ENCODE measurements around the gene GJD3.
A peak's percentile ranks its signal among the peaks of the same experiment; 100 is the strongest.

GJD3 gene

GRCh38 chr17:40358323-40359038, 6.1 kb downstream of the GJD3 start:
- TF ChIP-seq PATZ1 (CRISPR knock-in tag; IDR thresholded peaks at IDR 0.05; ENCODE audit: borderline replicate concordance) (no peak; the same call in 1 of the 2 replicates), ZNF8 (CRISPR knock-in tag; IDR thresholded peaks at IDR 0.05) (no peak), GLIS3 (CRISPR knock-in tag; IDR thresholded peaks at IDR 0.05) (no peak), OSR1 (CRISPR knock-in tag; IDR thresholded peaks at IDR 0.05) (no peak), BACH2 (CRISPR knock-in tag; IDR thresholded peaks at IDR 0.05; ENCODE audit: borderline replicate concordance) (no peak), CSRNP3 (CRISPR knock-in tag; IDR thresholded peaks at IDR 0.05) (no peak), ZFP3 (CRISPR knock-in tag; IDR thresholded peaks at IDR 0.05) (no peak), ESRRG (CRISPR knock-in tag; IDR thresholded peaks at IDR 0.05) (no peak)
- peak; percentile 79 for ATAC-seq

GRCh38 chr17:40356990-40357881, 7.3 kb downstream of the GJD3 start:
- TF ChIP-seq BACH2 (CRISPR knock-in tag; IDR thresholded peaks at IDR 0.05; ENCODE audit: borderline replicate concordance) (no peak), ARNTL (CRISPR knock-in tag; IDR thresholded peaks at IDR 0.05; ENCODE audit: borderline replicate concordance, low read depth) (no peak), ZC3H10 (CRISPR knock-in tag; IDR thresholded peaks at IDR 0.05) (no peak), ZFP3 (CRISPR knock-in tag; IDR thresholded peaks at IDR 0.05) (no peak), POU6F1 (CRISPR knock-in tag; IDR thresholded peaks at IDR 0.05; ENCODE audit: borderline replicate concordance, low read depth) (no peak), SNAI2 (CRISPR knock-in tag; IDR thresholded peaks at IDR 0.05) (no peak)
- no peak for ATAC-seq

GRCh38 chr17:40355804-40356758, 8.5 kb downstream of the GJD3 start:
- ATAC-seq = no peak
- no peak for TF ChIP-seq ARNTL (CRISPR knock-in tag; IDR thresholded peaks at IDR 0.05; ENCODE audit: borderline replicate concordance, low read depth)
- no peak for TF ChIP-seq ZFP3 (CRISPR knock-in tag; IDR thresholded peaks at IDR 0.05)
- no peak for TF ChIP-seq CREB5 (CRISPR knock-in tag; IDR thresholded peaks at IDR 0.05; ENCODE audit: low read depth)
- TF ChIP-seq TCF4 (CRISPR knock-in tag; IDR thresholded peaks at IDR 0.05; ENCODE audit: borderline replicate concordance) = no peak

- TF ChIP-seq ZNF565 (CRISPR knock-in tag; conservative IDR thresholded peaks at IDR 0.05; ENCODE audit: low read depth) = no peak
- TF ChIP-seq TCF4 (CRISPR knock-in tag; IDR thresholded peaks at IDR 0.05; ENCODE audit: borderline replicate concordance) = no peak
- TF ChIP-seq PPARA (CRISPR knock-in tag; IDR thresholded peaks at IDR 0.05; ENCODE audit: borderline replicate concordance) = no peak
- no peak for TF ChIP-seq ESRRG (CRISPR knock-in tag; IDR thresholded peaks at IDR 0.05)
- TF ChIP-seq RARB (CRISPR knock-in tag; IDR thresholded peaks at IDR 0.05) = no peak
- no peak for TF ChIP-seq ZFP30 (CRISPR knock-in tag; IDR thresholded peaks at IDR 0.05)
- no peak for TF ChIP-seq ZFP3 (CRISPR knock-in tag; IDR thresholded peaks at IDR 0.05)
- TF ChIP-seq ARNTL (CRISPR knock-in tag; IDR thresholded peaks at IDR 0.05; ENCODE audit: borderline replicate concordance, low read depth) = no peak
- TF ChIP-seq ZNF8 (CRISPR knock-in tag; IDR thresholded peaks at IDR 0.05) = no peak
- ATAC-seq = peak; percentile 73
These were observed 9.3 kb downstream of the GJD3 start for GRCh38 chr17:40355123-40355803.
